Endometrium (tissue), 2 donors: ENCODE measurements around the gene PRKCH.
"Not testable (repeated sequence)": the region's sequence is repeated elsewhere in the genome, so short reads cannot be mapped to it uniquely, and the experiment has no call there.

Experiments used
- FAIRE-seq: peaks from 2 replicates; lab custom pipeline; 2012; peaks lifted over from hg19 to GRCh38; lab: Jason Lieb, UNC
- donor health status: control.
- donor health status: control.

PRKCH gene

GRCh38 chr14:61395115-61395725 lies 73.8 kb downstream of the PRKCH start:
- no peak for FAIRE-seq

GRCh38 chr14:61396279-61396678 lies 74.9 kb downstream of the PRKCH start:
- FAIRE-seq, result no peak

DNA sequence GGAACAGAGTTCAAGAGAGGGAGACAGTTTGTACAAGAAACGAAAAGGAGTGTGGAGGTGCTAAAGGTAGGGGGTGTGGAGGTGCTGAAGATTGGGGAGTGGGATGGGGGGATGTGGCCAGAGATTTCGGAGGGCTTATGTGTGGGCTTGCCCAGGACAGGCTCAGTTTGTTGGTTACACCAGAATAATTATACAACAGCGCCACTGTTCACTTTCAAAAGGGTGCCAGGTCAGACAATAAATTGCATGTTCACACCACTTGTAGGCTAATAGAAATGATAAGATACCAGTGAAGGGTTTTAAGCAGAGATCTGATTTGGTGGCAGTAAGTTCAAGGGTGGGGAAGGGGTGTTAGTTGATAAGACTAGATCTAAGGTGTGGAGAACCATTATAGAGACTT lies 75.3 kb downstream of the PRKCH start:
- FAIRE-seq, result no peak

DNA sequence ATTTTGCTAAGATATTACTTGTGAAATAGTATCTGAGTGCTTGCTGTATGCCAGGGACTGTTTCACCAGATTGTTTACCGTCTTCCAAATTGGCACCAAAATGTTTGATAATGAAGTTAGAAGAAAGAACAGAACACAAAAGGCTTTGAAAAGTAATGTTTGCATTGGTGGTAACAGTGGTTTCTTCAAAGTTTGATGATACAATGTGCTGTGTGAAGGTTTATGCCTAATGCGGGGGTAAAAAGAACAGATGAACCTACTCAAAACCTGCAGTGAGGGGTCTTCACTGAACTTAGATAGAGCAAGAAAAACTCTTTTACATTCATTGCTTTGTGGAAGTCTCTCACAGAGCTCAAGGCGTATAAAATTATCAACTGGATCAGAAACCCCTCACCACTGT lies 76.2 kb downstream of the PRKCH start:
- FAIRE-seq, result no peak

DNA sequence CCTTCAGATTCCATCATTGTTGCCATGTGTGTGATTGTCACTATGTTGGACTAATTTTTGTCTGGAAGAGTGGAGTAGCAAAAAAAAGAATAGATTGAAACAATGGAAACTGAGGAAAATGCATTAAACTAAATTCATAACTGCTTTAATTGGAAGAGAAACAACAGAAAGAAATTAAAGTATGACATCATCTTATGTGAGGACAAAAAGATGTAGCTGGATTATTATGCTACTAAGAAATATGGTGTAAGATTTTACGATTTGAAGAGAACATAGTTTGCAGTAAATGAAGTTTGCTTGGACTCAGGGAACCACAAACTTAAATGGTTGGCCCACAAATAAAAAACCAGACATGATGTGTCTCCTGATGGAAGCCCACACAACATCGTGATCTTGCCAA lies 76.8 kb downstream of the PRKCH start:
- no peak for FAIRE-seq

DNA sequence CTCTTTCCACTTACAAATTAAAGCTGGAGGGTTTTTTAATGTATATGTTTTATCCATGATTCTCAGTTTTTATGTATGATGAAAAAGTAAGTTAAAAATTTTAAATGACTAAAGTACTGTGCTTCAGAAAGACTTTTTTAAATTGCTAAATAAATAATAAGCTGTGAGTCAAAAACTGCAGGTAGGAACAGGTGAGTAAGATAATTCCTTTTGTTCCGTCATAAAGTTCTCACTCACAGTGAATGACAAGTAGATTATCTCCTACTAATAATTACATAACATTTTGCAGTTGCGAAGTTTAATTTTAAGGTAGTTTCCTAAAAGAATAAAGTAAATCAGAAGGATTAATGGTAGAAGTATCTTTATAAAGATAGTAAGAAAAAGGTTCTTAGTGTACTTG lies 78.0 kb downstream of the PRKCH start:
- no peak for FAIRE-seq

DNA sequence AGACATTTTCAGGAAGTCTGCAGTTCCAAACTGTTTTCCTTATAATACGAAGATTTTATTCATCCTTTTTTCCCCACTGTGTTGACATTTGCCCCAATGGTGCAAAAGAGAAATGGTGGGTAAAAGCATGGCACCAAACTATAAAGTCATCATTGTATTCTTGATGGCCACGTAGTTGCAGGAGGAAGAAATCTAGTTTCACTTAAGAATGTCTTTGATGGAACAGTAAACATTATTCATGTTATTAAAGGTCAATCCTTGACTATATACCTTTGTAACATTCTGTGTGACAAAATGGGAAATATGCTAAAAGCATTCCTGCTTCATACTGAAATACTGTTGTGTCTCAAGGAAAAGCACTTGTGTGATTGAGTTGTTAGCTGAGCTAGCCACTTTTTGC lies 80.1 kb downstream of the PRKCH start:
- FAIRE-seq, result no peak

- no peak for FAIRE-seq
Measured at GRCh38 chr14:61403411-61403810, 82.0 kb downstream of the PRKCH start.

DNA sequence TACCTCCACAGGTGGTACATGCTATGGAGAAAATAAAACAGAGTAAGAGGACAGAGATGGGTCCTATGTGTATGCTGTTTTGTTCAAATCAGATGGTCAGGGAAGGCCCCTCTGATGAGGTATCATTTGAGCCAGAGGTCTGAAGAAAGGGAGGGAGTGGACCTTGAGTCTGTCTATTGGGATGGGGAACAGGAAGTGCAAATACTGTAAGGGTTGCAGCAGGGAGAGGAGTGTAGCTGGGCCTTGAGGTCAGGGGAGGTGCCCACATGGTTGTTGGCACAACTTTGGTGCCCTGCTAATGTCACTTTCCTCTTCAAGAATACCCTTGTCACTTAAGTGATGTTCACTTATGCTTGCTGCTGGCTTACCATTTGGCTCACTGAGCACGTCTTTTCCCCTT lies 83.3 kb downstream of the PRKCH start:
- FAIRE-seq, result no peak

- FAIRE-seq, result no peak
Measured at GRCh38 chr14:61406198-61406597, 84.8 kb downstream of the PRKCH start.

DNA sequence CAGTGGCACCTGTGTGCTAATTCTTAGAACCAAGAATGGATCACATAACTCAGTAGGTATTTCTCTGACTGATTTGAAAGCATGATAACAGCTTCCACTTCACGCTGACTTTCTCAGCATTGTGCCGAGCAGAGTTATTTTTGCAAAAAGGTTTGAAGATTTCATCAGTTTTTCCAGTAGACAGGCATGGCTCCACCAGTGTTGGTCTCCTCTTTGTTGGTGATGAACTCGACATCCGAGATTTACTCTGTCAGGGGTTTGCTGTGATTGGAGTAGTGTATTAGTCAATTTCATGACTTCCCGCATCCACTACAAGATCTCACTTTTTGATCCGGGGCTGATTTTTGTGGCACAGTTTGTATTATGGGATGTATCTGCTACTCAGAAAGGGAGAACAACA lies 85.3 kb downstream of the PRKCH start:
- FAIRE-seq, result no peak

GRCh38 chr14:61408498-61408897 lies 87.1 kb downstream of the PRKCH start:
- FAIRE-seq, result no peak

DNA sequence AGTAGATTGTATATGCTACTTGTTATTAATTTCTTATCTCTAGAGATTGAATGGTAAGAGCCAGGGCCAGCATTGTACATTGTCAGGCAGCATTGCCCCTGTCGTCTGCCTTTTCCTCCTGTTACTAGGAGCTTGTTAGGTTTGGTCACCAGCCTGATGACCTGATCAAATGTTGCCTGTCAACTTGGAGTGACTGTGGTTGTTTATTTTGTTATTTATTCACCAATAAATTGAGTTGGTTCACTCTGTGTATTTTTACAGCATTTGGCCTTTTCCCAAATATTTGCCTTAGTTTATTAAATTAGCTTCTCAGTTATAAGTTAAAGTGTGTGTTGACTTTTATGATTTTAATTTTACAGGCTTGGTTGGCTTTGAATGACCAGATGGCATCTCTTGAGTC lies 88.4 kb downstream of the PRKCH start:
- FAIRE-seq, result no peak

- not testable (repeated sequence) for FAIRE-seq
Measured at GRCh38 chr14:61415934-61416333, 94.6 kb downstream of the PRKCH start.

GRCh38 chr14:61416591-61416990 lies 95.2 kb downstream of the PRKCH start:
- FAIRE-seq, result no peak

GRCh38 chr14:61417141-61417540 lies 95.8 kb downstream of the PRKCH start:
- no peak for FAIRE-seq

DNA sequence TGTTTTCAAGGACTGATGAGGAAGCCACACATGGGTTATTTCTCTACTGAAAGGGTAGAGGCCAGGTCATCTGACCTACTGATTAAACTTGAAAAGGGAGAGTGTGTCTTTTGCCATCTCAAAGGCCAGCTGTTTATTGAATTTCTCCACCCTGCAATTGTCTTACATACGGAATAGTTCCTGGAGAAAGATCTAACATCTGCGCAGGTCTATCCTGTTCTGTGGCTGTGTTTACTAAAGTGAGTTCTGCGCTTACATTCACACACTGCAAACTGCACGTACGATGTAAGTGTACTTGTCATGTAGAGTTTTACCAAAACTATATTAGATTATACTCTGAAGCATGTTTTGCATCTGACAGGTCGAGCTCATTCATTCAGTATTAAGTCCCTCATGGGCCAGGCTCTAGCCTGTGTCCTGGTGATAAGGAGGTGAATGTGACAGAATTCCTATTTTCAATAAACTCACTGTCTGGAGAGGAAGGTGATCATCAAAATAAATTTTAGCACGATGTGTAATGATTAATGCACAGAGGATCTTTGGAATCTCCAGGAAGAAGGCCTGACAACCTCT lies 96.6 kb downstream of the PRKCH start:
- no peak for FAIRE-seq

- FAIRE-seq, result no peak
Measured at GRCh38 chr14:61418746-61419145, 97.4 kb downstream of the PRKCH start.

- no peak for FAIRE-seq
Measured at GRCh38 chr14:61419201-61419600, 97.8 kb downstream of the PRKCH start.

DNA sequence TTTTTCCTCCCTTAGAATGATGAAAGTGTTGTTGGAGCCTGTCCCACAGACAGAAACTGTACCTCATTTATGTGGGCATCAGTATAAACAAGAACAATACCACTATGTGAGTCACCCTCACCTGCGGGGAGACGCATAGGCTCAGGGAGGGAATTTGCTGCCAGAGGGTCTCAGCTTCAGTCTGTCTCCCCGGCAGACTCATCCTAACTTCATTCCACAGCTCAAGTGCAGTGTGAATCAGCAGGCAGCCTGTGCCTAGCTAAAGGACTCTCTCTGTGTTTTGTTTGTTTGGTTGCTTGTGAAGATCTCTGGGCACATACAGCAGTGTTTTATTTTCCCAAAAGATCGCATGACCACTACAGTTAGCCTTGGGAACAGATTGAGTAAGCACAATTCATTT lies 98.9 kb downstream of the PRKCH start:
- no peak for FAIRE-seq

GRCh38 chr14:61421212-61421923 lies 100.0 kb downstream of the PRKCH start:
- no peak for FAIRE-seq

GRCh38 chr14:61426048-61426447 lies 104.7 kb downstream of the PRKCH start:
- no peak for FAIRE-seq

GRCh38 chr14:61428261-61428660 lies 106.9 kb downstream of the PRKCH start:
- FAIRE-seq, result no peak

DNA sequence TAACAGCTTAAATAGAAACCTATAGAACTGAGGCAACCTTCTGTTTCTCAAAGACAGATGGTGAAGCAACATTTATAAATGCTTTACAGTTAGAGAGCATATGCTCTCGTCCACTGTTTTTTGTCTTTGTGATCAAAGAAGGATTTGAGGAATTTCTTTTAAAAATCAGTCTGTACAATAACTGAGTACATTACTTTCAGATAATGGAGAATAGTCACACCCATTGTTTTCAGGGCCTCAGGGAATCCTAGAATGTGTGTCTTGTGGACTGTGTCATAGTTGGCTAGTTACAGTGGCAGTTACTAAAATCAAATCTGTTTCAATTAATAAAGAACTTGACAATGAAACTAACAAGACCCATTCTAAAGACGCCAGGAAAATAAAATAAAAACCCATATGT lies 107.9 kb downstream of the PRKCH start:
- no peak for FAIRE-seq
